H1 (cell line): Measurements from ENCODE around the gene HOXA6. TPM values are rescaled to one million over a fixed set of nuclear protein-coding genes. Genes with fewer than 3 reads are reported as not detected.
A peak's percentile ranks its signal among the peaks of the same experiment; 100 is the strongest.

Experiments
- BRCA1 ChIP-seq: IDR thresholded peaks from 2 replicates; pipeline ENCODE4 v1.6.1; 2012; ENCODE audit warnings: low read depth, low read length, improper control_type of control experiment
- CBX5 ChIP-seq: fragments of 300-800, 300-1000 bp; sonication (generic); IDR thresholded peaks from 2 replicates; pipeline ENCODE4 v1.7.1; 2016; ENCODE audit warnings: antibody characterized with exemption, low read length, low read depth
- CHD1 ChIP-seq: IDR thresholded peaks from 2 replicates; pipeline ENCODE4 v1.6.1; 2012; ENCODE audit warnings: low read depth, low read length, improper control_type of control experiment
- EP300 ChIP-seq, 2 experiments: IDR thresholded peaks; 1 replicate in 1 of 2; 2 replicates in 1 of 2; pipeline ENCODE4 v1.6.1; 2011 to 2012; ENCODE audit warnings: low read depth in 2 of 2, low read length in 2 of 2, mild to moderate bottlenecking in 2 of 2, borderline replicate concordance in 1 of 2, inconsistent platforms in 1 of 2, moderate library complexity in 1 of 2
- EZH2 ChIP-seq: fragments of 200-600 bp; sonication (generic); IDR thresholded peaks from 2 replicates; pipeline ENCODE4 v1.7.1; 2012; ENCODE audit warnings: low read depth, mild to moderate bottlenecking, moderate library complexity, low read length, inconsistent platforms; ENCODE audit not compliant: severe bottlenecking
- GABPA ChIP-seq: IDR thresholded peaks from 2 replicates; pipeline ENCODE4 v1.6.1; 2011; ENCODE audit warnings: mild to moderate bottlenecking, low read length, moderate library complexity, borderline replicate concordance; ENCODE audit not compliant: insufficient read depth
- HDAC6 ChIP-seq: IDR thresholded peaks from one replicate; pipeline ENCODE4 v1.7.1; 2012; ENCODE audit warnings: low read depth, mild to moderate bottlenecking, inconsistent platforms, low read length, moderate library complexity
- KDM4A ChIP-seq: IDR thresholded peaks from one replicate; pipeline ENCODE4 v1.7.1; 2012; ENCODE audit warnings: low read depth, mild to moderate bottlenecking, moderate library complexity, low read length, inconsistent platforms; ENCODE audit not compliant: severe bottlenecking
- KDM5A ChIP-seq: fragments of 200-600 bp; IDR thresholded peaks from 2 replicates; pipeline ENCODE4 v1.7.1; 2012; ENCODE audit warnings: mild to moderate bottlenecking, low read length, inconsistent platforms, mixed read lengths
- NANOG ChIP-seq: IDR thresholded peaks from 2 replicates; pipeline ENCODE4 v1.6.1; 2011; ENCODE audit warnings: low read length, low read depth, mild to moderate bottlenecking, inconsistent platforms; ENCODE audit not compliant: insufficient read depth, poor library complexity, severe bottlenecking
- POLR2AphosphoS5 ChIP-seq: IDR thresholded peaks from 2 replicates; pipeline ENCODE4 v1.6.1; 2011; ENCODE audit warnings: low read depth, low read length
- SIN3A ChIP-seq, 2 experiments: IDR thresholded peaks in 1 of 2; conservative IDR thresholded peaks in 1 of 2; 2 replicates each; pipeline ENCODE4 v1.6.1; 2011 to 2012; ENCODE audit warnings: low read length in 2 of 2, improper control_type of control experiment in 1 of 2, low read depth in 1 of 2, mild to moderate bottlenecking in 1 of 2
- SP1 ChIP-seq: IDR thresholded peaks from 2 replicates; pipeline ENCODE4 v1.6.1; 2011; ENCODE audit warnings: low read depth, low read length
- SRF ChIP-seq: IDR thresholded peaks from 2 replicates; pipeline ENCODE4 v1.6.1; 2011; ENCODE audit warnings: mild to moderate bottlenecking, low read depth, low read length, moderate library complexity
- TAF1 ChIP-seq: IDR thresholded peaks from 2 replicates; pipeline ENCODE4 v1.6.1; 2011; ENCODE audit warnings: mild to moderate bottlenecking, low read depth, low read length
- ZNF274 ChIP-seq: IDR thresholded peaks from 2 replicates; pipeline ENCODE4 v1.7.0; 2012; ENCODE audit warnings: low read length, borderline replicate concordance; ENCODE audit errors: extremely low read depth
- polyA plus RNA-seq, 7 experiments: library from polyadenylated mRNA; depleted of rRNA in 3 of 7; stranded (reverse) in 5 of 7; unstranded in 2 of 7; fragments of >200 nt in 5 of 7; fragments of 200-250 nt in 2 of 7; gene quantifications; 1 replicate in 5 of 7; 2 replicates in 1 of 7; 4 replicates in 1 of 7; pipeline versions ENCODE4 v1.2.1 to v1.2.3, GENCODE V29; 2011 to 2013; ENCODE audit warnings: missing spikeins in 2 of 7, mixed read lengths in 2 of 7
- total RNA-seq: library from RNA; stranded (reverse); fragmentation: NEBNext Ultra II Directional; extraction: Animal tissue kit (Norgen Biotek cat#: 25700); gene quantifications from 2 replicates; pipeline ENCODE4 v1.2.1, GENCODE V29; 2021
- TF ChIP-seq, protein P1 (sequence below), 3 experiments: IDR thresholded peaks; 1 replicate in 2 of 3; 2 replicates in 1 of 3; pipeline versions ENCODE4 v1.5.1 to v1.6.1; 2011; ENCODE audit warnings: low read length in 3 of 3, mild to moderate bottlenecking in 3 of 3, inconsistent platforms in 2 of 3, low read depth in 1 of 3, moderate library complexity in 1 of 3; ENCODE audit not compliant: insufficient read depth in 1 of 3; ENCODE audit errors: control extremely low read depth in 1 of 3
- TF ChIP-seq, protein P2 (sequence below): IDR thresholded peaks from 2 replicates; pipeline ENCODE4 v1.6.1; 2011; ENCODE audit warnings: low read depth, mild to moderate bottlenecking, low read length; ENCODE audit not compliant: insufficient read depth
- TF ChIP-seq, protein P3 (sequence below): IDR thresholded peaks from 2 replicates; pipeline ENCODE4 v1.6.1; 2012; ENCODE audit warnings: low read length, inconsistent platforms

HOXA6 gene
- total and polyA plus RNA-seq, 2 of the 8 experiments (the other 6 are each of a cell fraction or from before 2014, with no cell fraction given), result not detected

DNA sequence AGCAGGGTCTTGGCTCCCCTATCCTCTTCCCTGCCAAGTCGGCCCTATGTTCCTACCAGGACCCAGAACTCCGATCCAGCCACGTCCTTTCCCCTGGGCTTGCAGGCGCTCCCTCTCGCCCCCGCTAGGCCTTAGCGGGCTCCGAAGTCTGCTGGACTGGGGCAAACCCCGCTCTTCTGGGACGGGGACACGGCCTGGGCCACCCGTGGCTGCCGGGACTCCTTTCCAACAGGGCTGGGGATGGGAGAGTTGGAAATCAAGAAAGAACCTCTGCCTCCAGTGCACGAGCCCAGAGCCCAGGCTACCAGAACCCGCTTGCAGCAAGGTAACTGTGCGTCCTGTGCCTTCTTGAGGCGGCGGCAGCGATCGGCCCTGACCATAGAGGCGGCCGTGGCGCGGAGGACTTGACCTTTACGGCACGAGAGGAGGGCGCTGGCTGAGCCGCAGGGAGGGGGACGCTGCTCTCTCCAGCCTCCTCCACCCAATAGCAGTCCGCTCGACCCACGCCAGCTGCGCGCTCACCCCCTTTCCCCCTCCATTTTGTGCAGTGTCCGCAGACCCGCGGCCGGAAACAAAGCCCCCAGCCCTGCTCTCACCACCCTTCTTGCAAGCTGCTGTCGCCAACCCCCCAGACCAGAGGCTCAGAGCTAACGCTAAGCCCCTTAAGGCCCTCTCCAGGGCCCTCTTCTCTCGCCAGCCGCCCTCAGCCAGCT lies 44.4 kb upstream of the HOXA6 start (continued):
- TF ChIP-seq, protein P1, sequence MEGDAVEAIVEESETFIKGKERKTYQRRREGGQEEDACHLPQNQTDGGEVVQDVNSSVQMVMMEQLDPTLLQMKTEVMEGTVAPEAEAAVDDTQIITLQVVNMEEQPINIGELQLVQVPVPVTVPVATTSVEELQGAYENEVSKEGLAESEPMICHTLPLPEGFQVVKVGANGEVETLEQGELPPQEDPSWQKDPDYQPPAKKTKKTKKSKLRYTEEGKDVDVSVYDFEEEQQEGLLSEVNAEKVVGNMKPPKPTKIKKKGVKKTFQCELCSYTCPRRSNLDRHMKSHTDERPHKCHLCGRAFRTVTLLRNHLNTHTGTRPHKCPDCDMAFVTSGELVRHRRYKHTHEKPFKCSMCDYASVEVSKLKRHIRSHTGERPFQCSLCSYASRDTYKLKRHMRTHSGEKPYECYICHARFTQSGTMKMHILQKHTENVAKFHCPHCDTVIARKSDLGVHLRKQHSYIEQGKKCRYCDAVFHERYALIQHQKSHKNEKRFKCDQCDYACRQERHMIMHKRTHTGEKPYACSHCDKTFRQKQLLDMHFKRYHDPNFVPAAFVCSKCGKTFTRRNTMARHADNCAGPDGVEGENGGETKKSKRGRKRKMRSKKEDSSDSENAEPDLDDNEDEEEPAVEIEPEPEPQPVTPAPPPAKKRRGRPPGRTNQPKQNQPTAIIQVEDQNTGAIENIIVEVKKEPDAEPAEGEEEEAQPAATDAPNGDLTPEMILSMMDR (IDR thresholded peaks at IDR 0.05; ENCODE audit: control extremely low read depth in 1 of 3, insufficient read depth in 1 of 3, low read depth in 1 of 3, low read length in 3 of 3), result no peak
- TF ChIP-seq TAF1 (no peak), SRF (no peak), HDAC6 (no peak), SP1 (no peak), ZNF274 (no peak), NANOG (no peak), KDM5A (no peak), CHD1 (no peak), GABPA (no peak), KDM4A (no peak), BRCA1 (no peak), SIN3A (conservative IDR thresholded peaks at IDR 0.05 in 1 of 2, IDR thresholded peaks at IDR 0.05 in 1 of 2; ENCODE audit: low read depth in 1 of 2, low read length in 2 of 2) (no peak), POLR2AphosphoS5 (no peak), EZH2 (peak; percentile 100), CBX5 (no peak), EP300 (IDR thresholded peaks at IDR 0.05; ENCODE audit: borderline replicate concordance in 1 of 2, low read depth in 2 of 2, low read length in 2 of 2) (no peak)
- TF ChIP-seq, protein P2, sequence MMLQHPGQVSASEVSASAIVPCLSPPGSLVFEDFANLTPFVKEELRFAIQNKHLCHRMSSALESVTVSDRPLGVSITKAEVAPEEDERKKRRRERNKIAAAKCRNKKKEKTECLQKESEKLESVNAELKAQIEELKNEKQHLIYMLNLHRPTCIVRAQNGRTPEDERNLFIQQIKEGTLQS, result no peak
- TF ChIP-seq, protein P3, sequence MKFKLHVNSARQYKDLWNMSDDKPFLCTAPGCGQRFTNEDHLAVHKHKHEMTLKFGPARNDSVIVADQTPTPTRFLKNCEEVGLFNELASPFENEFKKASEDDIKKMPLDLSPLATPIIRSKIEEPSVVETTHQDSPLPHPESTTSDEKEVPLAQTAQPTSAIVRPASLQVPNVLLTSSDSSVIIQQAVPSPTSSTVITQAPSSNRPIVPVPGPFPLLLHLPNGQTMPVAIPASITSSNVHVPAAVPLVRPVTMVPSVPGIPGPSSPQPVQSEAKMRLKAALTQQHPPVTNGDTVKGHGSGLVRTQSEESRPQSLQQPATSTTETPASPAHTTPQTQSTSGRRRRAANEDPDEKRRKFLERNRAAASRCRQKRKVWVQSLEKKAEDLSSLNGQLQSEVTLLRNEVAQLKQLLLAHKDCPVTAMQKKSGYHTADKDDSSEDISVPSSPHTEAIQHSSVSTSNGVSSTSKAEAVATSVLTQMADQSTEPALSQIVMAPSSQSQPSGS, result no peak
